MM.1S (cell line): Measurements from ENCODE around the gene OR2T10.

Experiments used
- EZH2 ChIP-seq: fragments of 300-600 bp; sonication (generic); optimal IDR thresholded peaks from 2 replicates; pipeline ENCODE3; 2017; ENCODE audit warnings: low read depth, mild to moderate bottlenecking, antibody characterized with exemption, low read length, mixed read lengths
- EZH2phosphoT487 ChIP-seq: fragments of 300-600 bp; sonication (generic); IDR thresholded peaks from 2 replicates; pipeline ENCODE4 v1.6.1; 2018; ENCODE audit warnings: antibody characterized with exemption, low read length
- TF ChIP-seq, protein P1 (sequence below): fragments of 300-600 bp; sonication (generic); IDR thresholded peaks from 2 replicates; pipeline ENCODE4 v1.5.1; 2016; ENCODE audit warnings: antibody characterized with exemption, low read length, mixed read lengths

DNA sequence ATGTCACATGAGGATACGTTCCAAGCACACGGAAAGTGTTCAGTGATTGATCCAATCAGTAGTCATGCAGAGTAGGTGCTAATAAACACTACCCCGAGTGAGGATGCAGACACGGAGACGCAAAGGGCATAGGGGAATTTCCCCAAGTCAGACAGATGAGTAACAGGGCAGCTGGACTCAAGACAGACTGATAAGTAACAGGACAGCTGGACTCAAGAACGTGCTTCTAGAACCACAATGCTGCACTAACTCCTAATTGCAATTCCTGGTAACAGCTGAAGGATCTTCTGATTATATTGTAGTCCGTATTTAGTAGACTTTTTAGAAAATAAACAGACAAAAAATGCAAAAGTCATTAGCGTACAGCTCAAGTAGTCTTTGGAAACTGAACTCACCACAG is 1.9 kb upstream of the OR2T10 start:
- TF ChIP-seq, protein P1, sequence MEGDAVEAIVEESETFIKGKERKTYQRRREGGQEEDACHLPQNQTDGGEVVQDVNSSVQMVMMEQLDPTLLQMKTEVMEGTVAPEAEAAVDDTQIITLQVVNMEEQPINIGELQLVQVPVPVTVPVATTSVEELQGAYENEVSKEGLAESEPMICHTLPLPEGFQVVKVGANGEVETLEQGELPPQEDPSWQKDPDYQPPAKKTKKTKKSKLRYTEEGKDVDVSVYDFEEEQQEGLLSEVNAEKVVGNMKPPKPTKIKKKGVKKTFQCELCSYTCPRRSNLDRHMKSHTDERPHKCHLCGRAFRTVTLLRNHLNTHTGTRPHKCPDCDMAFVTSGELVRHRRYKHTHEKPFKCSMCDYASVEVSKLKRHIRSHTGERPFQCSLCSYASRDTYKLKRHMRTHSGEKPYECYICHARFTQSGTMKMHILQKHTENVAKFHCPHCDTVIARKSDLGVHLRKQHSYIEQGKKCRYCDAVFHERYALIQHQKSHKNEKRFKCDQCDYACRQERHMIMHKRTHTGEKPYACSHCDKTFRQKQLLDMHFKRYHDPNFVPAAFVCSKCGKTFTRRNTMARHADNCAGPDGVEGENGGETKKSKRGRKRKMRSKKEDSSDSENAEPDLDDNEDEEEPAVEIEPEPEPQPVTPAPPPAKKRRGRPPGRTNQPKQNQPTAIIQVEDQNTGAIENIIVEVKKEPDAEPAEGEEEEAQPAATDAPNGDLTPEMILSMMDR, result no peak
- TF ChIP-seq EZH2 (no peak), EZH2phosphoT487 (no peak)
